Hepatic stellate cell (primary cell): Measurements from ENCODE around the gene DPAGT1.
A peak's percentile ranks its signal among the peaks of the same experiment; 100 is the strongest.
"Not testable (repeated sequence)": the region's sequence is repeated elsewhere in the genome, so short reads cannot be mapped to it uniquely, and the experiment has no call there.

Experiments
- DNase-seq: peaks from one replicate; pipeline ENCODE4 v3.0.0; 2011; ENCODE audit warnings: low spot score

The DPAGT1 gene

DNA sequence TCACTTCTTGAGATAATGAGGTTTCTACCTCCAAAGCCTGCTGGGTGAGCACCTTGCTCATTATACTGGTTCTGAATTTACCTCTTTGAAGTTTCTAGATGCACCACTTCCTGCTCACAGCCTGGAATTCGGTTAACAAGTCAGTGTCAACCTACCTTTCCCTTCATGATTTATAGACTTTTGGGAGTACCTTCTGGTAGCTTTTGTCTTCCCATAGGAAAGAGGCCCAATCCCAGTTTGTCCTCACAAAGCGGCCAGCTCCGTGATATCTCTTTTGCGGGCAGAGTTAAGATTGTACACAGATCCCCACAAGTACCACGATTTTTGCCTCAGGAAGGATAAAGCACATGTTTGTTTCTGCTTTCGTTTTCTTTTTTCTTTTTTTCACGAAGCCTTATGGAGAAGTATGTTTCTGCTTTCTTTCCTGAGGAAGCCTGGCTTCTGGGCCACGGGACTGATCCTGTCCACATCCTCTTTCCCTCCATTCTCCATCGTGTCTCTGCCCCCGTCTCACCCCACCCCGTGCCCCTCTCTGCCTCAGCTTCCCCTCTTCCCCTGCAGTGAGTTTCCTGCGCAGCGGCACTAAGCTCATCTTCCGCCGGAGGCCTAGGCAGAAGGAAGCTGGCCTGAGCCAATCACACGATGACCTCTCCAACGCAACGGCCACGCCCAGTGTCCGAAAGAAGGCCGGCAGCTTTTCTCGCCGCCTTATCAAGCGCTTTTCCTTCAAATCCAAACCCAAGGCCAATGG is 14.0 kb upstream of the DPAGT1 start:
- no peak for DNase-seq

DNA sequence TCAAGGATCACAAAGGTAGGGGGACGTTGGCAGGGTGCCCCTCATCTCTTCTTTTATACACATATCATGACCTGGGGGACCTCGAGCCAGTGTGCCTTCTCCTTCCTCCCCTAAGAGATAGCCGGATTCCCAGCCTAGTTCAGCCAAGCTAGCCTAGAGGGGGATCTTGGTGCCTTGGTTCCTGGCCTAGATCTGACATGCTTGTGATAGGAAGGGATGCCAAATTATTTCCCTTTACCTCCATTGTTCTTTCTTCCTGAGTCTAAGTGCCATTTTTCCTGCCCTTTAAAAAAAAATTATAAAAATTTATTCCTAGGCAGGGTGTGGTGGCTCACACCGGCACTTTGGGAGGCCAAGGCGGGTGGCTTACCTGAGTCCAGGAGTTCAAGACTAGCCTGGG is 12.7 kb upstream of the DPAGT1 start:
- DNase-seq = no peak

DNA sequence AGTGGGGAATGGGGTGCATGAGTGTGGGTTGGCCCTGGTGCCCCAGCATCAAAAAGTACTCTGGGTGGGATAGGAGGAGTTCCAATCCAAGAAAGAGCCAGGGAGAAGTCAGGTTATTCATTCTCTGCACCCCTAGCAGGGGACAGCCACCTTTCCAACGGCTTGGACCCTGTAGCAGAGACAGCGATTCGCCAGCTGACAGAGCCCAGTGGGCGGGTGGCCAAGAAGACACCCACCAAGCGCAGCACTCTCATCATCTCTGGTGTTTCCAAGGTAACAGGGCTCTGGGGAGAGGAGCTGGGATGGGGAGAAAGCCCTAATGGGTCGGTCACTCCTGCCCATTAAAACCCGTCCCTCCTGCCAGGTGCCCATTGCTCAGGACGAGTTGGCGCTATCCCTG is 12.1 kb upstream of the DPAGT1 start:
- DNase-seq = no peak

DNA sequence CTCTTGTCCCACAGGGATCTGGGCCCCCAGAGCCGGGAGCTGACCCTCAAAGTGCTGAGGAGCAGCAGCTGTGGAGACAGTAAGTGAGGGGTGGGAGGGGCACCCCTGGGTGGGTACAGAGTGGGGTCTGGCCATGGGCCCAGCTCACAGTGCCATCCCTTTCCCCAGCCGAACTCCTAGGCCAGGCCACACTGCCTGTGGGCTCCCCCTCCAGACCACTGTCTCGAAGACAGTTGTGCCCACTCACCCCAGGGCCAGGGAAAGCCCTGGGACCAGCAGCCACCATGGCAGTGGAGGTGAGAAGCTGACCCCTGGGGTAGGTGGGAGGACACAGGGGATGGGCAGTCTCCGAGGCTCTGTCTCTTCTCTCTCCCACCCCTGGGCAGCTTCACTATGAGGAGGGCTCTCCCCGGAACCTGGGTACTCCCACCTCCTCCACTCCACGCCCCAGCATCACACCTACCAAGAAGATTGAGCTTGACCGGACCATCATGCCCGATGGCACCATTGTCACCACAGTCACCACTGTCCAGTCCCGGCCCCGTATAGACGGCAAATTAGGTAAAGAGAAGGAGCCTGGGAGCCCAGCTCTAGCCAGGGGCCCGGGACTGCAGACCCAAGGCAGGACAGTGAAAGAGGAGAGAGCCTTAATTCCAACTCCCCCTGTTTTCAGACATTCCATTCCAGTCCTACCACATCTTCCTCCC is 10.8 kb upstream of the DPAGT1 start:
- DNase-seq = no peak

DNA sequence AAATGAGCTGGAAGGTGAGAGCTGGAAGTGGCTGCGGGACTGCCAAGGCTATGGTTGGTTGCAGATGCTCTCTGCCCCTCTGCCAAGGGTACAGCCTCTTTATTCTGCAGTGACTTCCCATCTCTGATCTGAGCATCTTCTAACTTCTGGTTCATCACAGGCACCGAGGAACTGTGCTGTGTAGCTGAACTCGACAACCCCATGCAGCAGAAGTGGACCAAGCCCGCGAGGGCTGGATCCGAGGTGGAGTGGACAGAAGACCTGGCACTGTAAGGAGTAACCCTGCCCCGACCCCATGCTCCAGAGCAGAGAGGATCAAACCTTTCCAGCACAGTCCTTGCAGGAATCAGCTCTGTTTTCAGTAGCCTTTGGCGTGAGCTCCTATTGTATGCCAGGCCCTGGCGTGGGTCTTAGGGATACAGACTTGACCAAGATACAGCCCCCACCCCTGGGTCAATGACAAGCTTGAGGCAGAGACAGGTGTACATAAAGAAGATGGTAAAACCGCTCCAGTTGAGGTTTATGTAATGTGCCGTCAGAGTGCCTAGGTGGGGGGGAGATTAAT is 9.8 kb upstream of the DPAGT1 start:
- no peak for DNase-seq

DNA sequence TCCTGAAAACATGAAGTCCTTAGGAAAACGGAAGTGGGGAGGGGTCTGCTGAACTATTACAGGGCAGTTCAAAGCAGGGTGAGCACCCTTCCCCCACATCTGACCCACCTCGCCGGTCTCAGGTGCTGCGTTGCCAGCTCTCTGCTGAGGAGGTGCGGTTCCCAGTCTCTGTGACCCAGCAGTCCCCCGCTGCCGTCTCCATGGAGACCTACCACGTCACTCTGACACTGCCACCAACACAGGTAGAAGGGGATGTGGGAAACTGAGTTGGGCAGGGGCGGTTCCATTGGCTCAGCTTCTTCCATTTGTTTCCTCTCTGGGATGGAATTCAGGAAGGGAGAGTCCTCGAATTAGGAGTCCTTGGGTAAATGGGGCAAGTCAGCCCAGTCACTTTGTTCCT is 8.8 kb upstream of the DPAGT1 start:
- DNase-seq = no peak

DNA sequence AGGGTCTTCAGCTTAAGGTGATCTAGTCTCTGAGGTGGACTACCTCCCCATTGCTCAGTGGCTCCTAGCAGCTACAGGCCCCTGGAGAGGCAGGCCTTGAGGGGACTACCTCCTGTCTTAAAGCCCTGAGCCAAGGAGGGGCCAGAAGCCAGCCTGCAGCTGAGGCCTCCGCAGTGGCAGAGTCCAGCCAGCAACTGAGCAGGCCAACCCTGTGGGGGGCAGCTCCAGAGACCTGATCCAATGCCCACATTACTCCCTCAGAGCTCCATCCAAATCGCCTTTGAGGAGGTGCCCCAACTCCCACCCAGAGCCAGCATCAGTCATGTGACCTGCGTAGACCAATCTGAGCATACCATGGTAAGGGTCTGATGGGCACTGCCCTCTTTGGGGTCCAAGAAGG is 8.2 kb upstream of the DPAGT1 start:
- no peak for DNase-seq

DNA sequence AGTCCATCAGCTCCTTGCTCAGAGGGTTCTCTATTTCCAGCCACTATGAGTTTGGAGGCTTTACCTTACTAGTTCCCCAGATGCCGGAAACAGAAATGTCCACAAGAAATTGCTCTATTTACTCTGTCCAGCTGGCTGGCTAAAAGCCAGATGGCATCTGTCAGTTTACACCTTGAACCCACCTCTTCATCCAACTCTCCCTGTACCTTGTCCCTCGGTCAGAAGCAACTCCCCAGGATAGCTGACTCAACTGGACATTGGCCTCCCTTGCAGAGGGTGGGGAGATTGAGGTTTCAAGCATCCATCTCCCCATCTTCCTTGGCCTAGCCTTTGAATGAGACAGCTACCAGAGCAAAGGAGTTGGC is 7.2 kb upstream of the DPAGT1 start:
- DNase-seq = no peak

DNA sequence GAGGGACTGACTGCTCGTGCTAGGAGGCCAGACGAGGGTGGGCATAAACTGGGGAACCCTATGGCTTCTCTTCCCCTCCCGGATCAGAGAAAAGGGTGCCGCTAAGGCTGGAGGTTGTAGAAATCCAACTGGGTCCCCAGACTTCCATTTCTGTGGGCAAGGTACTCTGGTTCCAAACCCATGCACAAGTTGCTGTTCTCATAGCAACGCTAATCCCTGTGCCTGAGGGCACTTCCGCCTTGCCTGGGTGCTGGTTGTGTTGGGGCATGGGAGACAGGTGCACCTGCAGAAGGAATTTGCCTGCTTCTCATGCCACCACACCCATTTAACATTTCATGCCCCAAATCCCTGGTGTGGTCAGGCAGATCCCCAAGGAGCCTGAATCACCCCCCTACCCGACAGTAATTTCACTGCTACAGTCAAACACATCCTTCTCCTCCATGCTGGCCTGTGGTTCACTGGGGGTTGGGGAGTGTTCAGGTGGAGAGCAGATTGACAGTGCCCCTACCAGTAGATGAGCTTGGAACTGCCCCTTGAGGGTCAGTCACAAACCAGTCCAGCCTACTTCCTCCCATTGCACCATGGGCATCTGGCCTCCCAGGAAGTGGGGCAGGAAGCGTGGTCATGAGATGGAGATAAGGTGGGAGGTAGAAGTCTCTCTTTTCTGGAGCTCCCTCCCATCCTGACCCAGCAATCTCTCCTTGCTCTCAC is 6.6 kb upstream of the DPAGT1 start:
- DNase-seq = peak; percentile 41

DNA sequence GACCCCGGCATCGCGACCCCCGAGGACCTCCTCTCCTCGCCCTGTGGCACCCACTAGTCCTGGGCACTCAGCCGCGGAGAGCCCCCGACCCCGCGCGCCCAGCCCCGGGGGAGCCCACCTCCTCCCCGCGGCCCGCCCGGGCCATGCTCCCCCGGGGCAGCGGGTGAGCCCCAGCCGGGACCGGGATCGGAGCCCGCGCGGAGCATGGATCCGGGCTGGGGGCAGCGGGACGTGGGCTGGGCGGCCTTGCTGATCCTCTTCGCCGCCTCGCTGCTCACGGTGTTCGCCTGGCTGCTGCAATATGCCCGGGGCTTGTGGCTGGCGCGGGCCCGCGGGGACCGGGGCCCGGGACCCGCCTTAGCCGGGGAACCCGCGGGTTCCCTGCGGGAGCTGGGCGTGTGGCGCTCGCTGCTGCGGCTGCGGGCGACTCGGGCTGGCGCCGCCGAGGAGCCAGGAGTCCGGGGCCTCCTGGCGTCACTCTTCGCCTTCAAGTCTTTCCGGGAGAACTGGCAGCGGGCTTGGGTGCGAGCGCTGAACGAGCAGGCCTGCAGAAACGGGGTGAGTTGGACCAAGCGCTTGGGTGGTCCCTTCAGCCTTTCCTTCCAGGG is 6.0 kb upstream of the DPAGT1 start:
- DNase-seq = peak; percentile 35

DNA sequence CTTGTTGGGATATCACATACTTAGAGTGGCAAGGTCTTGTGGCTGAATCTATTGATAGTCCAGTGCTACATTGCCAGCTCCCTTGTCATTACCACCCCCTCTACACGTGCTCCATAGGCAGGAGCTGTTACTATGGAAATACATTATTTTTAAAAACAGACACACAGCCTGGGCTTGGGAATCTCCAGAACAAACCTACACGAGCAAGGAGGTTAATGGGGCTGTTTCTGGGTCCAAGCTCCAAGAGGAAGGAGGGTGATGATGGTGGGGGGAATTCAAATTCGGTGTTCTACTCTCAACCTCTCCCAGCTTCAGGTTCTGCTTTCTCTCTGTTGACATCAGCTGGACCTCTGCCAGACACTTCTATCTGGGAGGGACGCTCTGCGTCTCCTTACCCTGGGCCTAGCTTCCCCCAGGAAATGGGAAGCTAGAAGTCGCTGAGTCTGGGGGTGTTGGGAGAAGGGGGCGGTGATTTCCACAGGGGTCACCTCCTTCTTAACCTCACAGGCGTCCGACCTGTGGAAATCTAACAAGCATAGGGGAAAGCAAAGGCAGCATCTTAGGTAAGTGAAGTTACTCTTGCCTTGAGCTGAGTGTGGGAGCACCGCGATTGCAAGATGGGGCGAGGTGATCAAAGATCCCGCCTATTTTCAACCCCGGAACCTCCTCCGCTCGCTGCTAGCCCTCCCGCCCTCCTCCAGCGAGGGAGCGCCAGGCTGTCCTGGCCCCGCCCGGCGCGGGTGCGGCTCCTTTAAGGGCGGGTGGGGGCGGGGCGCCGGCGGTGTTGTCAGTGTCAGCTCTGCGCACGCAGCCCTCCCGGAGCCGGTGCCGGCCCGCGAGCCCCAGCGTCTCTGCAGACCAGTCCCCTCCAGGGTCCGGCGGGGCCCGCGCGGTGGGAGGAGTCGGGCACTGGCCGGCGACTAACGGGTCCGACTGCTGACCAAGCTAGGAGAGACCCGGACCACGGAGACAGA is 5.2 kb upstream of the DPAGT1 start, which contains the start of gene C2CD2L:
C2CD2L (plus strand) TSS at position 781 of the 974 bp plus-strand sequence. CDS start 398 bp downstream, outside the sequence.
- DNase-seq = peak; percentile 94

DNA sequence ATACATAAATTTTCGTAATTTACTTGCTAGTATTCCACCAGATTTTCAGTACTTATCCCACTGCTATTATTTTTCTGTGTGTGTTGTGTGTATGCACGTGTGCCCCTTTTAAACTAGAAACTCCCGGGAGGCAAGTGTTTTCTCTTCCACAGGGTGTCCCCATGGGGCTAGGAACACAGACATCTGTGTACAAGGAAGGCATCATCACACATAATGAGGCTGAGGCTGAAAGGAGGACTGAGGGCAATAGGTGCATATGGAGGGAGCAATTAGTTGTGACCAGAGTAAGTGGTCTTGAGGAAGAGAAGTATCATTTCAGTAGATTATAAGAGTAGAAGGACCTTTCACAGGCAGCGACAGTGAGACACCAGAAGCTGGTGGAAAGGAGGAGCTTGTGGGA is 2.1 kb upstream of the DPAGT1 start:
- DNase-seq = no peak

DNA sequence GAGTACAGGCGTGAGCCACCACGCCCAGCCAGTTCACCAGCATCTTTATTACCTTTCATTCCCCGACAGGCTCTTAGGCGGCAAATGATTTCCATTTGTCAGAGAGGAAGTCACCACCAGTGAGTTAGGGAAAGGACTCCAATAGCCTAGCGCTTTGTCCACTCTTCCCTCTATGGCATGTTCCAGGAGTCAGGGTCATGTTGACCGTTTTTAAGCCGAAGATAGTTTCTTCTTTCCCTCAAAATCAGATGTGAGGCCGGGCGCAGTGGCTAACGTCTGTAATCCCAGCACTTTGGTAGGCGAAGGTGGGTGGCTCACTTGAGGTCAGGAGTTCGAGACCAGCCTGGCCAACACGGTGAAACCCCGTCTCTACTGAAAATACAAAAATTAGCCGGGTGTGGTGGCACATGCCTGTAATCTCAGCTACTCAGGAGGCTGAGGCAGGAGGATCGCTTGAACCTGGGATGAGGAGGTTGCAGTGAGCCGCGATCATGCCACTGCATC is 1.6 kb upstream of the DPAGT1 start:
- not testable (repeated sequence) for DNase-seq

DNA sequence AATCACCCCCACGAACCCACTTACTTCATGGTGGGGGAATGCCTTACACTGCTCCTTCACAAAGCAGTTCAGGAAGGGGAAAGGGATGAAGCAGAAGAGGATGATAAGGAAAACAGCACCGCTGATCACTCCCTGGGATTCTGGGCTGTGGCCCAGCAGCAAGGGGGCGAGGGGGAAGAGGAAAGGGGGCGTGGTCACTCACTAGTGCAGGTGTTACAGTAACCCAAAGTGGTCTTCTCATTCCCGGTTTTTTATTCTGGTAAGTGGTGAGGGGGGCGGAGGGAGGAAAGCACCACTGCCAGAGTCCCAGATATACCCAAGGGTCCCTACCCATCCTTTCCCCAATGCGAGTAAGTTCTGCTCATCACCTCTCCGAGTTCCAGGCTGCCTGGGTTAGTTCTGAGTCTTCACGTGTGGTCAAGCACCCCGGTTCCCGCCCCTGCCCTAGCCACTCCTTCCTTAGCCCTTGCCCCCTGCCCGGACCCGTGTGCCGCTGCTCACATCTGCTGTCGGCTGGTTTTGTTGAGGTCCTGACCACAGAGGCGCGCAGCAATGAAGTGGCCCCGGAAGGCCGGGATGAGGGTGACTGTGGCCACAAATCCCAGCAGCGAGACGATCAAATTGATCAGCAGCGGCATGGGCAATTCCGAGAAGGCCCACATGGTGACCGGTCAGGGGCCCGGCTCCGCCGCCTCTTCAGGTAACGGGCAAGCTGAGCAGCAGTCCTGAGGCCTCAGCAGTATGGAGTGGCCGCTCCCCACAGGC is 477 bp downstream of the DPAGT1 start:
- peak; percentile 40 for DNase-seq

DNA sequence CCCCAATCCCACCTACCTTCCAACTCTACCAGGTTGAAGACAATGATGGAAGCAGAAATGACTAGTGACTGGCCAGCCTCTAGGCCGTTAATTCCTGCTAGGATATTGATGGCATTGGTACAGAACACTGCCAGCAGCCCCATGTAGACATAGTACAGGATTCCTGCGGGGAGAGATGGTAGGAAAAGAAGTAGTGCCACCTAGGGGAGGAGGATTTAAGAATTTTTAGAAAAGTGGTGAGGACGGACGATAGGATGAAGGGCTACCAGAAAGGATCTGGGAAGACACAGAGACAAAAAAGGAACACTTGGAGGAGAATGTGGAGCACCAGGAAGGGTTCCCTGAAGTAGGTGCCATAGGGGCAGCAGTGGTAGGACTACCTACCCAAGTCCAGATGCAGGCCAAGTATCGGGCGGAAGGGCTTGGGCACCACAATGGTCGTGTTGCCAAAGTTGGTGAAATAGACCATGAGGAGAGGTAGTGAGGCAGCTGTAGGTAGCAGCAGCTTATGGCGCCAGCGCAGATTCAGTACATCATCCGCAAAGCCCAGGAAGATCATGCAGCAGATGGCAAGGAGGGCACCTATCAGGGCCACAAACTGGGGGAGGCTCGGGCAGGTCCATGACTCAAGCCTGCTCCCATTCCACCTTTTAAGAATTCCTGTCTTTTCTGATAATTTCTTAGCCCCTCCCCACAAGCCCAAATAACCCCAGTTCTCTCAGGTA is 1.2 kb downstream of the DPAGT1 start:
- peak; percentile 51 for DNase-seq

DNA sequence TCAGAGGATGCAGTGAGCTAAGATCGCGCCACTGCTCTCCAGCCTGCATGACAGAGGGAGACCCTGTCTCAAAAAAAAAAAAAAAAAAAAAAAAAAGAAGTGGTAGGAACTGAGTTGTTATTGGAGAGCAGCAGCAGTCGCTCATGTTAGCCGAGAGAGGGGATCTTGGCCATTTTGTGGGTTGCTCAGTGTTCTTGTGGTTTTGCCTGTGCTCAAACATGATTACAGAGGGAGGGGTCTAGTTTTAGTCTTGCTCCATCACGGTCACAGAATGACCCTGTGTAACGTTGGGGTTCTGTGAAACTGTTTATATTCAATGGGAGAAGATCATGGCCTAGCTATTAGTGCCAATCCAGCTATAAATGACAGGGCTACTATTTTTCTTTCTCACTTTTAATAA is 1.9 kb downstream of the DPAGT1 start:
- DNase-seq = no peak

DNA sequence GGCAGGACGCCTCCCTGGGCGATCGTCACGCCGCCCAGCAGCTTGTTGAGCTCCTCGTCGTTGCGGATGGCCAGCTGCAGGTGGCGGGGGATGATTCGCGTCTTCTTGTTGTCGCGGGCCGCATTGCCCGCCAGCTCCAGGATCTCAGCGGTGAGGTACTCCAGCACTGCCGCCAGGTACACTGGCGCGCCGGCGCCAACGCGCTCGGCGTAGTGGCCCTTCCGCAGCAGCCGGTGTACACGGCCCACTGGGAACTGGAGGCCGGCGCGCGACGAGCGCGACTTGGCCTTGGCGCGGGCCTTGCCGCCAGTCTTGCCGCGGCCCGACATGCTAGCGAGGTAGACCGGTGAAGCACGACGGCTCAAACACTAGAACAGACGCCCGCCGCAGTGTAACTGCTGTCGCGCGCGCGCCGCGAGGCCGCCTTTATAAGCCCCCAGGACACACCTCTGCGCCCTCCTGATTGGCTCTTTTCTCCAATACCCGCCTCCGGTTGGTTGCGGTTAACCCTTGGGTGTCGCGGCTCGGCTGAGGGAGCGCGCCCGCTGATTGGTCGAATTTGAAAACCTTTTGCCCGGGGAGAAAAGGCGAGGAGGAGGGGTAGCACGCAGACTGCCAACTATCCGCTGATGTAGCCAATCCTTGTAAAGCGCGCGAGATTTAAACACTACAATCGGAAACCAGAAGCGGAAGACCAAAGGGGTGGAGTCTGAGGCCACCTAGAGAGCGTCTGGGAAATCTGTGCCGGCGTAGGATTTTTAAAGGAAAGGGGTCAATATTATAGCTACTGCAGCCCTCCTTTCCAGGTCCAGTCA is 6.4 kb downstream of the DPAGT1 start:
- peak; percentile 100 for DNase-seq

DNA sequence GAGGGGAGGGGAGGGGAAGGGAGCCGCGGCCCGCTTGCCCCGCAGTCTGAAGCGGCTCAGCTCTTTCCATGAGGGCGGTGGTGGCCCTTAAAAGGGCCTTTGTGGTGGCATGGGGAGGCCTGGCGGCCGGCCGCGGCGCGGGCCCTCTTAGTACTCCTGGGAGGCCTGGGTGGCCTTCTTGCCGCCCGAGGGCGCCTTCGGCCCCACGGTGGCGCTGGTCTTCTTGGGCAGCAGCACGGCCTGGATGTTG is 6.9 kb downstream of the DPAGT1 start:
- peak; percentile 66 for DNase-seq
